ENCODE measurements around the gene DESI1. TPM values are rescaled to one million over a fixed set of nuclear protein-coding genes. Genes with fewer than 3 reads are reported as not detected.
"Not testable (repeated sequence)": the region's sequence is repeated elsewhere in the genome, so short reads cannot be mapped to it uniquely, and the experiment has no call there.

The DESI1 gene
- total RNA-seq, 1 experiment from 2014 or later, result 40.8 TPM

GRCh38 chr22:41636467-41636866 is 15.6 kb upstream of the DESI1 start:
- ATAC-seq (0 out of 2 replicates have a peak, but pooled peaks have one; percentile 41), DNase-seq (ENCODE audit: low read depth, low spot score) (no peak)
- Histone ChIP-seq H3K9ac (ENCODE audit: low read length) (no peak overlapping the region), H3K27me3 (ENCODE audit: insufficient read depth, low read length) (no peaks in the 10 kb centered on the region), H3K4me3 (replicated peaks in 1 of 2; ENCODE audit: low read depth in 1 of 2, low read length in 2 of 2) (no peak overlapping the region), H3K4me1 (ENCODE audit: control insufficient read depth in 1 of 2, insufficient read depth in 2 of 2, low read length in 2 of 2) (no peaks in the 10 kb centered on the region), H4K20me1 (ENCODE audit: insufficient read depth) (peaks cover 10% of the 10 kb centered on the region; the same call in 1 of the 2 replicates), H3K36me3 (ENCODE audit: control insufficient read depth in 1 of 2, insufficient read depth in 2 of 2, low read length in 2 of 2) (peaks cover 60% of the 10 kb centered on the region in 2 experiments), H2AFZ (ENCODE audit: low read depth, low read length, poor library complexity, severe bottlenecking) (no peak overlapping the region), H3K9me3 (ENCODE audit: control insufficient read depth in 1 of 2, insufficient read depth in 1 of 2, low read depth in 1 of 2, low read length in 2 of 2) (no peaks in the 10 kb centered on the region), H3K9me2 (ENCODE audit: insufficient read depth) (no peaks in the 10 kb centered on the region), H3K4me2 (ENCODE audit: low read length) (no peak overlapping the region), H3K79me2 (ENCODE audit: insufficient read depth, low read length) (peaks cover 93% of the 10 kb centered on the region), H3K27ac (ENCODE audit: low read depth, low read length) (no peak overlapping the region)
- intact Hi-C loops (cut with micrococcal nuclease), result no loop called here
- POLR2A ChIA-PET, result no interaction called here
- no TSS peak for BruUV-seq (replicated peaks)
- RAD21 ChIA-PET (ENCODE audit: low non-redundant PET in 1 of 2, low total read pairs in 2 of 2, uncharacterized antibody in 2 of 2, unreplicated experiment in 2 of 2), result no interaction called here
- CTCF ChIA-PET, result no interaction called here
- TF ChIP-seq YY1 (IDR thresholded peaks at IDR 0.05; ENCODE audit: extremely low read depth, insufficient replicate concordance, low read depth, low read length), result no peak
- no peak for TF ChIP-seq ZNF274 (IDR thresholded peaks at IDR 0.05; ENCODE audit: low read depth, low read length)
- no peak for TF ChIP-seq ELF1 (IDR thresholded peaks at IDR 0.05; ENCODE audit: borderline replicate concordance, low read depth)
- no peak for TF ChIP-seq EZH2 (IDR thresholded peaks at IDR 0.05)
- TF ChIP-seq, protein P1, sequence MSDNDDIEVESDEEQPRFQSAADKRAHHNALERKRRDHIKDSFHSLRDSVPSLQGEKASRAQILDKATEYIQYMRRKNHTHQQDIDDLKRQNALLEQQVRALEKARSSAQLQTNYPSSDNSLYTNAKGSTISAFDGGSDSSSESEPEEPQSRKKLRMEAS (IDR thresholded peaks at IDR 0.05), result no peak
- TF ChIP-seq SRF (IDR thresholded peaks at IDR 0.05; ENCODE audit: low read depth), result no peak
- no peak for TF ChIP-seq ZBTB33 (IDR thresholded peaks at IDR 0.05; ENCODE audit: extremely low read depth, insufficient replicate concordance, low read length)
- TF ChIP-seq, protein P2, sequence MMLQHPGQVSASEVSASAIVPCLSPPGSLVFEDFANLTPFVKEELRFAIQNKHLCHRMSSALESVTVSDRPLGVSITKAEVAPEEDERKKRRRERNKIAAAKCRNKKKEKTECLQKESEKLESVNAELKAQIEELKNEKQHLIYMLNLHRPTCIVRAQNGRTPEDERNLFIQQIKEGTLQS (IDR thresholded peaks at IDR 0.05), result no peak
- no peak for TF ChIP-seq EZH2phosphoT487 (IDR thresholded peaks at IDR 0.05; ENCODE audit: borderline replicate concordance)
- no peak for TF ChIP-seq CTCF (IDR thresholded peaks at IDR 0.05 in 2 of 3, conservative IDR thresholded peaks at IDR 0.05 in 1 of 3; ENCODE audit: borderline replicate concordance in 1 of 3, insufficient read depth in 1 of 3, low read depth in 2 of 3, low read length in 2 of 3)
- no peak for TF ChIP-seq REST (IDR thresholded peaks at IDR 0.05; ENCODE audit: low read depth)
- no peak for TF ChIP-seq JUND (IDR thresholded peaks at IDR 0.05)
- no peak for TF ChIP-seq POLR2A (IDR thresholded peaks at IDR 0.05; ENCODE audit: borderline replicate concordance, extremely low read depth, insufficient read depth, insufficient read length)

DNA sequence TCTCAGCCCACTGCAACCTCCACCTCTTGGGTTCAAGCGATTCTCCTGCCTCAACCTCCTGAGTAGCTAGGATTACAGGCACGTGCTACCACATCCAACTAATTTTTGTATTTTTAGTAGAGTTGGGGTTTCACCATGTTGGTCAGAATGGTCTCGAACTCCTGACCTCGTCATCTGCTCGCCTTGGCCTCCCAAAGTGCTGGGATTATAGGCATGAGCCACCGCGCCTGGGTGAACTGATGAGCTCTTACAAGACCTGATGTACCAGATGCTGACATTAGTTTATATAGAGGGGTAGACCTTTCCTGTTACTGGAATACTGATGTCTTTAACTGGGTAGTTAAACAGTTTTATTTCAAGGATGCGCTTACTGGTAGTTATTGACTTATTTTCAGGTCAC is 13.8 kb upstream of the DESI1 start:
- H3K27ac ChIP-seq (ENCODE audit: low read depth, low read length); ATAC-seq; H3K27me3 ChIP-seq (ENCODE audit: insufficient read depth, low read length); H3K9ac ChIP-seq (ENCODE audit: low read length); H3K9me2 ChIP-seq (ENCODE audit: insufficient read depth); H3K9me3 ChIP-seq (ENCODE audit: control insufficient read depth in 1 of 2, insufficient read depth in 1 of 2, low read depth in 1 of 2, low read length in 2 of 2); BruUV-seq (replicated peaks); H3K4me3 ChIP-seq (replicated peaks in 1 of 2; ENCODE audit: low read depth in 1 of 2, low read length in 2 of 2); H4K20me1 ChIP-seq (ENCODE audit: insufficient read depth); H2AFZ ChIP-seq (ENCODE audit: low read depth, low read length, poor library complexity, severe bottlenecking); intact Hi-C loops (cut with micrococcal nuclease); DNase-seq (ENCODE audit: low read depth, low spot score); RAD21 ChIA-PET (ENCODE audit: low non-redundant PET in 1 of 2, low total read pairs in 2 of 2, uncharacterized antibody in 2 of 2, unreplicated experiment in 2 of 2); H3K4me2 ChIP-seq (ENCODE audit: low read length); H3K4me1 ChIP-seq (ENCODE audit: control insufficient read depth in 1 of 2, insufficient read depth in 2 of 2, low read length in 2 of 2); CTCF ChIA-PET: not testable (repeated sequence)
- H3K36me3 ChIP-seq (ENCODE audit: control insufficient read depth in 1 of 2, insufficient read depth in 2 of 2, low read length in 2 of 2), result peaks cover 47 to 51% of the 10 kb centered on the region in 2 experiments
- H3K79me2 ChIP-seq (ENCODE audit: insufficient read depth, low read length), result peaks cover 80% of the 10 kb centered on the region
- POLR2A ChIA-PET, result interaction anchor here (2.8 kb wide), 1 partner anchor 14 kb away, joined by 13 read pairs; the partner anchor contains the start of genes DESI1 and XRCC6

Data from HCT116 (cell line).